Liver (tissue), 9 donors: ENCODE measurements around the gene DPM2. TPM values are rescaled to one million over a fixed set of nuclear protein-coding genes. Genes with fewer than 3 reads are reported as not detected.
A peak's percentile ranks its signal among the peaks of the same experiment; 100 is the strongest.

Source experiments
- DNase-seq: peaks from one replicate; pipeline ENCODE4 v3.0.0-alpha.2; 2017; ENCODE audit warnings: low spot score
- H3K27ac ChIP-seq, 2 donors: one replicate each; pipeline ENCODE4 v1.7.0; 2013; ENCODE audit warnings: inconsistent platforms in 2 of 2, low read length in 2 of 2, control low read depth in 1 of 2, low read depth in 1 of 2, mild to moderate bottlenecking in 1 of 2
- H3K27me3 ChIP-seq, 4 donors: one replicate each; pipeline versions ENCODE4 v1.6.1 to v1.7.0; 2013; ENCODE audit warnings: low read length in 3 of 4, inconsistent platforms in 1 of 4, mild to moderate bottlenecking in 1 of 4, moderate library complexity in 1 of 4; ENCODE audit not compliant: control insufficient read depth in 4 of 4, insufficient read depth in 4 of 4
- H3K36me3 ChIP-seq, 4 donors: one replicate each; pipeline versions ENCODE4 v1.6.1 to v1.7.0; 2013; ENCODE audit warnings: low read length in 3 of 4, mild to moderate bottlenecking in 3 of 4, low read depth in 1 of 4, moderate library complexity in 1 of 4; ENCODE audit not compliant: control insufficient read depth in 4 of 4, insufficient read depth in 3 of 4
- H3K4me1 ChIP-seq, 4 donors: one replicate each; pipeline versions ENCODE4 v1.6.1 to v1.7.0; 2013; ENCODE audit warnings: low read length in 3 of 4, mild to moderate bottlenecking in 3 of 4, moderate library complexity in 1 of 4; ENCODE audit not compliant: control insufficient read depth in 4 of 4, insufficient read depth in 4 of 4
- H3K4me3 ChIP-seq, 3 donors: one replicate each; pipeline versions ENCODE4 v1.6.1 to v1.7.0; 2013; ENCODE audit warnings: low read length in 3 of 3, control low read depth in 1 of 3, low read depth in 1 of 3, mild to moderate bottlenecking in 1 of 3
- H3K9ac ChIP-seq, 2 donors: one replicate each; pipeline ENCODE4 v1.7.0; 2013; ENCODE audit warnings: low read length in 2 of 2, mild to moderate bottlenecking in 2 of 2, moderate library complexity in 2 of 2, control low read depth in 1 of 2, low read depth in 1 of 2
- H3K9me3 ChIP-seq, 4 donors: one replicate each; pipeline versions ENCODE4 v1.6.1 to v1.7.0; 2013; ENCODE audit warnings: low read length in 3 of 4; ENCODE audit not compliant: control insufficient read depth in 4 of 4
- ATF3 ChIP-seq: IDR thresholded peaks from 2 replicates; pipeline ENCODE4 v1.6.1; 2016; ENCODE audit warnings: antibody characterized with exemption
- EGR1 ChIP-seq, 2 donors: IDR thresholded peaks; 2 replicates each; pipeline ENCODE4 v1.6.1; 2016 to 2018; ENCODE audit warnings: antibody characterized with exemption in 2 of 2, low read depth in 2 of 2
- FOXA2 ChIP-seq: IDR thresholded peaks from 2 replicates; pipeline ENCODE4 v1.6.1; 2016; ENCODE audit warnings: antibody characterized with exemption
- HNF4A ChIP-seq, 2 donors: conservative IDR thresholded peaks; 2 replicates each; pipeline ENCODE4 v1.6.1; 2016; ENCODE audit warnings: antibody characterized with exemption in 2 of 2, mild to moderate bottlenecking in 2 of 2
- HNF4G ChIP-seq: IDR thresholded peaks from 2 replicates; pipeline ENCODE4 v1.6.1; 2016; ENCODE audit warnings: antibody characterized with exemption
- JUND ChIP-seq, 2 donors: IDR thresholded peaks; 2 replicates each; pipeline ENCODE4 v1.6.1; 2016; ENCODE audit warnings: antibody characterized with exemption in 2 of 2
- NR2F2 ChIP-seq: IDR thresholded peaks from 2 replicates; pipeline ENCODE4 v1.6.1; 2016; ENCODE audit warnings: antibody characterized with exemption
- RAD21 ChIP-seq, 2 donors: IDR thresholded peaks; 2 replicates each; pipeline ENCODE4 v1.6.1; 2016; ENCODE audit warnings: antibody characterized with exemption in 2 of 2, mild to moderate bottlenecking in 2 of 2
- SP1 ChIP-seq: IDR thresholded peaks from 2 replicates; pipeline ENCODE4 v1.6.1; 2018; ENCODE audit warnings: antibody characterized with exemption, mild to moderate bottlenecking
- YY1 ChIP-seq: IDR thresholded peaks from 2 replicates; pipeline ENCODE4 v1.6.1; 2016; ENCODE audit warnings: antibody characterized with exemption, mild to moderate bottlenecking
- ZBTB33 ChIP-seq: IDR thresholded peaks from 2 replicates; pipeline ENCODE4 v1.6.1; 2016; ENCODE audit warnings: antibody characterized with exemption
- WGBS: extraction: QIAGEN DNeasy Blood & Tissue Kit; methylation state at CpG from one replicate; pipeline ENCODE4 v1.1.7; 2013; 5-methylcytosine and 5-hydroxymethylcytosine counted together
- polyA plus RNA-seq, 2 donors: library from polyadenylated mRNA; stranded (reverse) in 1 of 2; unstranded in 1 of 2; fragments of 200-250 nt in 1 of 2; fragments of >200 nt in 1 of 2; fragmentation: Nextera tagmentation in 1 of 2; extraction: Ambion mirVana in 1 of 2; gene quantifications; one replicate each; pipeline versions ENCODE4 v1.2.1 to v1.2.3, GENCODE V29; 2013 to 2015
- total RNA-seq, 2 donors: library from RNA; depleted of rRNA; stranded (reverse); fragments of >200 nt; gene quantifications; one replicate each; pipeline ENCODE4 v1.2.3, GENCODE V29; 2014
- TF ChIP-seq, protein P1 (sequence below): IDR thresholded peaks from 2 replicates; pipeline ENCODE4 v1.6.1; 2016; ENCODE audit warnings: antibody characterized with exemption, mild to moderate bottlenecking
- TF ChIP-seq, protein P2 (sequence below): fragments of 150-350 bp; IDR thresholded peaks from 2 replicates; pipeline ENCODE4 v1.5.1; 2017; ENCODE audit warnings: improper control_type of control experiment, low read depth, low read length; ENCODE audit not compliant: missing input control
- donor health status: healthy.
- donor health status: healthy.
- donor health status: healthy.
- donor health status: healthy.
- donor health status: healthy.

Gene DPM2
- total and polyA plus RNA-seq, 4 donors = 9.3 to 25.0 (median 22.0) TPM

DNA sequence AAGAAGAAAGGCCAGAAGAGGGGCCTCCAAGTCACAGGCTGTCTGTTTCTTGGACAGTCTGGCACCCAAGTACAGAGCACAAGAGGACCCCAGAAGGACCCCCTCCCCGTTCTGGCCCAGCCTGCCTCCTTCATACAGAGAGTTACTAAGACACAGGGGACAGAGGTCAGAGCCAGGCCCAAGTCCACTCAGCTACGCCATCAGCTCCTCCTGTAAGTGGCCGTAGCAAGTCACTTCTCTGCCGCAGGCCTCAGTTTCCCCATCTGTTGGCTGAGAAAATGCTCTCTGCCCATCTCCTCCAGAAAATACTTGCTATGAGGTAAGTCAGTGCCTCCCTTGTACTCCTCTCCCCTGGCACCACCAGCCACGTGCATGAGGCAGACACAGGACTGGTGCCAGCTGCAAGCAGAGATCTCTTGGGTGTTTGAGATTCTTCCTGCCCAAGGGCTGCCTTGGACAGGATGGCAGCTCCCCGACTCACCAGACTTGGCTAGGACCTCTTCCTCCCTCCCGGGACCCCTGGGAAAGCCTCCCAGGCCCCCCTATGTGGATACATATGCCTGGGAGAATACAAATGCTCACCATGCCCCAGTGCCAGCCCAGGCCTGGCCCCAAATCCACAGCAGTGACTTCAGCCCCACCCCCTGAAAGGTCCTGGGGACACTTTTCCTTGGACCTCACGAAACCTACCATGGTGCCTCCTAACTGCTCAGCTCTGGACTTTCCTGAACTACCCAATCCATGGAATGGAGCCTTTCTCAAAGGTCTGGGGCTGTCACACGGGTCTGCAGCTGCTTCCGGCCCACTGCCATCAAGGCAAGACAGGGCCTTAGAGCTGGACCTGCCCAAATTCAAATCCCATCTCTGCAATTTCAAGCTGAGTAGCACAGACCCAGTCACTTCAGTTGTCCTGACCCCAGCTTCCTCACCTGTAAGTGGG is 38.0 kb upstream of the DPM2 start:
- Histone ChIP-seq H3K4me1 (peaks cover 46 to 85% (median 75%) of the 10 kb centered on the region in 4 donors), H3K36me3 (peaks cover 0 to 2% (median 0%) of the 10 kb centered on the region in 4 donors), H3K9me3 (no peaks in the 10 kb centered on the region), H3K9ac (peak overlapping the region in 1 of 2 donors; percentile 29), H3K27ac (peak overlapping the region; percentile 37 to 95), H3K4me3 (no peak overlapping the region), H3K27me3 (no peaks in the 10 kb centered on the region)
- peak; percentile 31 for DNase-seq
- TF ChIP-seq YY1 = no peak
- no peak for TF ChIP-seq HNF4A (conservative IDR thresholded peaks at IDR 0.05)
- no peak for TF ChIP-seq FOXA2
- no peak for TF ChIP-seq SP1
- TF ChIP-seq HNF4G = no peak
- no peak for TF ChIP-seq ATF3
- TF ChIP-seq NR2F2 = no peak
- TF ChIP-seq JUND (IDR thresholded peaks at IDR 0.05) = no peak
- no peak for TF ChIP-seq ZBTB33
- no peak for TF ChIP-seq RAD21 (IDR thresholded peaks at IDR 0.05)
- TF ChIP-seq, protein P1, sequence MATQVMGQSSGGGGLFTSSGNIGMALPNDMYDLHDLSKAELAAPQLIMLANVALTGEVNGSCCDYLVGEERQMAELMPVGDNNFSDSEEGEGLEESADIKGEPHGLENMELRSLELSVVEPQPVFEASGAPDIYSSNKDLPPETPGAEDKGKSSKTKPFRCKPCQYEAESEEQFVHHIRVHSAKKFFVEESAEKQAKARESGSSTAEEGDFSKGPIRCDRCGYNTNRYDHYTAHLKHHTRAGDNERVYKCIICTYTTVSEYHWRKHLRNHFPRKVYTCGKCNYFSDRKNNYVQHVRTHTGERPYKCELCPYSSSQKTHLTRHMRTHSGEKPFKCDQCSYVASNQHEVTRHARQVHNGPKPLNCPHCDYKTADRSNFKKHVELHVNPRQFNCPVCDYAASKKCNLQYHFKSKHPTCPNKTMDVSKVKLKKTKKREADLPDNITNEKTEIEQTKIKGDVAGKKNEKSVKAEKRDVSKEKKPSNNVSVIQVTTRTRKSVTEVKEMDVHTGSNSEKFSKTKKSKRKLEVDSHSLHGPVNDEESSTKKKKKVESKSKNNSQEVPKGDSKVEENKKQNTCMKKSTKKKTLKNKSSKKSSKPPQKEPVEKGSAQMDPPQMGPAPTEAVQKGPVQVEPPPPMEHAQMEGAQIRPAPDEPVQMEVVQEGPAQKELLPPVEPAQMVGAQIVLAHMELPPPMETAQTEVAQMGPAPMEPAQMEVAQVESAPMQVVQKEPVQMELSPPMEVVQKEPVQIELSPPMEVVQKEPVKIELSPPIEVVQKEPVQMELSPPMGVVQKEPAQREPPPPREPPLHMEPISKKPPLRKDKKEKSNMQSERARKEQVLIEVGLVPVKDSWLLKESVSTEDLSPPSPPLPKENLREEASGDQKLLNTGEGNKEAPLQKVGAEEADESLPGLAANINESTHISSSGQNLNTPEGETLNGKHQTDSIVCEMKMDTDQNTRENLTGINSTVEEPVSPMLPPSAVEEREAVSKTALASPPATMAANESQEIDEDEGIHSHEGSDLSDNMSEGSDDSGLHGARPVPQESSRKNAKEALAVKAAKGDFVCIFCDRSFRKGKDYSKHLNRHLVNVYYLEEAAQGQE = no peak
- TF ChIP-seq, protein P2, sequence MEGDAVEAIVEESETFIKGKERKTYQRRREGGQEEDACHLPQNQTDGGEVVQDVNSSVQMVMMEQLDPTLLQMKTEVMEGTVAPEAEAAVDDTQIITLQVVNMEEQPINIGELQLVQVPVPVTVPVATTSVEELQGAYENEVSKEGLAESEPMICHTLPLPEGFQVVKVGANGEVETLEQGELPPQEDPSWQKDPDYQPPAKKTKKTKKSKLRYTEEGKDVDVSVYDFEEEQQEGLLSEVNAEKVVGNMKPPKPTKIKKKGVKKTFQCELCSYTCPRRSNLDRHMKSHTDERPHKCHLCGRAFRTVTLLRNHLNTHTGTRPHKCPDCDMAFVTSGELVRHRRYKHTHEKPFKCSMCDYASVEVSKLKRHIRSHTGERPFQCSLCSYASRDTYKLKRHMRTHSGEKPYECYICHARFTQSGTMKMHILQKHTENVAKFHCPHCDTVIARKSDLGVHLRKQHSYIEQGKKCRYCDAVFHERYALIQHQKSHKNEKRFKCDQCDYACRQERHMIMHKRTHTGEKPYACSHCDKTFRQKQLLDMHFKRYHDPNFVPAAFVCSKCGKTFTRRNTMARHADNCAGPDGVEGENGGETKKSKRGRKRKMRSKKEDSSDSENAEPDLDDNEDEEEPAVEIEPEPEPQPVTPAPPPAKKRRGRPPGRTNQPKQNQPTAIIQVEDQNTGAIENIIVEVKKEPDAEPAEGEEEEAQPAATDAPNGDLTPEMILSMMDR = no peak
- WGBS = 72% methylated on average over 10 of the region's 10 CpGs

DNA sequence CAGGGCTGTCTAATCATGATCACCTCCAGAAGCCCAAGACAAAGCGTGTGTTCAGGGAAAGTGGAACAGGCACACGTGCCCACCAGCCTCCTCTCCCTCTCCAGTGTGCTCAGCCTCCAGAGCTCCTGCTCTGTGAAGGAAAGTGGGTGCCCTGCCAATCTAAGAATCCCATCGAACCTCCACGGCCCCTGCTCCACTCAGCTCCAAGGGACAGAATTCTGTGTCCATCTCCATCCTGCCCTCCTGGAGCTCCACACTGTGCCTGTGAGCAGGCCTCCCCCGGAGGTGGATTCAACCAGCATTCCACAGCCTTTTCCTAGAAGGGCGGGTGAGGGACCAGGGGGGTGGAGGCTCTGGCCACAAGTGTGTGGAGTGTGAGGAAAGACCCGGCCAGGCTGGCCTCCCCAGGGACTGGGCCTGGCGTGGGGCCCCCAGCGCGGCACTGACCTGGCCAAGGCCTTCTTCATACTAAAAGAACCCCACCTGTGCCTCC is 37.2 kb upstream of the DPM2 start:
- H3K4me3 ChIP-seq = peak overlapping the region in 1 of 3 donors; percentile 18
- no peaks in the 10 kb centered on the region for H3K9me3 ChIP-seq
- no peak for TF ChIP-seq EGR1 (IDR thresholded peaks at IDR 0.05; ENCODE audit: low read depth in 2 of 2)
- no peaks in the 10 kb centered on the region for H3K27me3 ChIP-seq
- peak overlapping the region in 1 of 2 donors; percentile 15 for H3K9ac ChIP-seq
- peak overlapping the region; percentile 78 to 95 for H3K27ac ChIP-seq
- no peak for DNase-seq
- peaks cover 49 to 92% (median 79%) of the 10 kb centered on the region in 4 donors for H3K4me1 ChIP-seq
- WGBS = 75% methylated on average over 10 of the region's 10 CpGs
- H3K36me3 ChIP-seq = peaks cover 0 to 2% (median 0%) of the 10 kb centered on the region in 4 donors
